Fibroblast of skin of left biceps (primary cell): Measurements from ENCODE around the gene WNT7A.

ENCODE experiments used
- DNase-seq, 2 experiments: peaks; one replicate each; pipeline ENCODE4 v3.0.0-alpha.2; 2013; ENCODE audit warnings: low read depth in 2 of 2

Gene WNT7A

GRCh38 chr3:13827699-13828098, 52.2 kb downstream of the WNT7A start:
- no peak for DNase-seq

- DNase-seq, result no peak
These were observed 52.6 kb downstream of the WNT7A start for GRCh38 chr3:13827256-13827655.

GRCh38 chr3:13826672-13827071, 53.2 kb downstream of the WNT7A start:
- no peak for DNase-seq

- DNase-seq, result no peak
These were observed 54.0 kb downstream of the WNT7A start for GRCh38 chr3:13825821-13826220.

- no peak for DNase-seq
These were observed 54.6 kb downstream of the WNT7A start for GRCh38 chr3:13825311-13825579.

GRCh38 chr3:13824521-13825310, 55.2 kb downstream of the WNT7A start:
- DNase-seq, result no peak

- no peak for DNase-seq
These were observed 56.2 kb downstream of the WNT7A start for GRCh38 chr3:13823692-13824091.

- no peak for DNase-seq
These were observed 56.8 kb downstream of the WNT7A start for GRCh38 chr3:13822871-13823585.

- DNase-seq, result no peak
These were observed 57.8 kb downstream of the WNT7A start for GRCh38 chr3:13822042-13822441.

GRCh38 chr3:13821126-13821525, 58.7 kb downstream of the WNT7A start:
- DNase-seq, result no peak

GRCh38 chr3:13818919-13819318, 61.0 kb downstream of the WNT7A start:
- DNase-seq, result no peak

- no peak for DNase-seq
These were observed 64.7 kb downstream of the WNT7A start for GRCh38 chr3:13815088-13815683.

GRCh38 chr3:13812034-13812471, 67.8 kb downstream of the WNT7A start:
- DNase-seq, result no peak

GRCh38 chr3:13811614-13812013, 68.3 kb downstream of the WNT7A start:
- DNase-seq, result no peak

GRCh38 chr3:13808550-13808949, 71.3 kb downstream of the WNT7A start:
- DNase-seq, result no peak

GRCh38 chr3:13801361-13802204, 78.3 kb downstream of the WNT7A start:
- DNase-seq, result no peak

- DNase-seq, result no peak
These were observed 79.8 kb downstream of the WNT7A start for GRCh38 chr3:13800064-13800463.

GRCh38 chr3:13798401-13798800, 81.5 kb downstream of the WNT7A start:
- no peak for DNase-seq

GRCh38 chr3:13796701-13797460, 83.0 kb downstream of the WNT7A start:
- DNase-seq, result no peak

- no peak for DNase-seq
These were observed 84.1 kb downstream of the WNT7A start for GRCh38 chr3:13795816-13796215.

- DNase-seq, result no peak
These were observed 85.5 kb downstream of the WNT7A start for GRCh38 chr3:13794322-13794721.
